Panc1 (cell line): ENCODE data around the gene PKD1L1. TPM values are rescaled to one million over a fixed set of nuclear protein-coding genes. Genes with fewer than 3 reads are reported as not detected.
A peak's percentile ranks its signal among the peaks of the same experiment; 100 is the strongest.

Source experiments
- ATAC-seq: fragments of 200-7000 bp; cut with Tn5 transposase; 2 replicates; pipeline ENCODE4 v1.9.1; 2020; ENCODE audit warnings: mild to moderate bottlenecking, moderate library complexity
- BruUV-seq: library from RNA; stranded (reverse); fragments of 400-500 nt; replicated peaks from 2 replicates; lab custom pipeline; 2021; lab: Mats Ljungman, UMichigan
- CTCF ChIA-PET: fragments of 300-600 bp; sonication (Branson Sonifier 250); formaldehyde crosslinking; loops from one replicate; lab custom pipeline; 2022; ENCODE audit warnings: antibody characterized with exemption; lab: Charles Lee
- POLR2A ChIA-PET: fragments of 300-600 bp; sonication (Branson Sonifier 250); formaldehyde crosslinking; loops from one replicate; lab custom pipeline; 2022; ENCODE audit warnings: antibody characterized with exemption; lab: Charles Lee
- DNase-seq: peaks from one replicate; pipeline ENCODE4 v3.0.0-alpha.2; 2010; ENCODE audit warnings: low read depth, low spot score
- H3K27ac ChIP-seq: 2 replicates; pipeline ENCODE4 v1.5.1; 2011; ENCODE audit warnings: mild to moderate bottlenecking, low read length, inconsistent platforms
- H3K27me3 ChIP-seq: fragments of 200-500 bp; sonication (Bioruptor generic); 2 replicates; pipeline ENCODE4 v1.6.0; 2014; ENCODE audit warnings: low read length, inconsistent platforms; ENCODE audit not compliant: control insufficient read depth, insufficient read depth
- H3K36me3 ChIP-seq: fragments of 200-500 bp; sonication (Bioruptor generic); 2 replicates; pipeline ENCODE4 v1.5.1; 2014; ENCODE audit warnings: inconsistent platforms, mild to moderate bottlenecking, low read length, moderate library complexity; ENCODE audit not compliant: control insufficient read depth, insufficient read depth
- H3K4me1 ChIP-seq: 2 replicates; pipeline ENCODE4 v1.5.1; 2011; ENCODE audit warnings: inconsistent platforms, mild to moderate bottlenecking, low read length, moderate library complexity; ENCODE audit not compliant: control insufficient read depth, insufficient read depth
- H3K4me3 ChIP-seq, 2 experiments: 2 replicates each; pipeline ENCODE4 v1.5.1; 2011 to 2012; ENCODE audit warnings: low read depth in 2 of 2, low read length in 2 of 2, mild to moderate bottlenecking in 2 of 2, inconsistent platforms in 1 of 2, moderate library complexity in 1 of 2
- H3K9me3 ChIP-seq: fragments of 200-500 bp; sonication (Bioruptor generic); 2 replicates; pipeline ENCODE4 v1.5.1; 2014; ENCODE audit warnings: low read depth, mild to moderate bottlenecking, inconsistent platforms, low read length, moderate library complexity; ENCODE audit not compliant: control insufficient read depth, insufficient read depth
- CTCF ChIP-seq: fragments of 450-650 bp; IDR thresholded peaks from 2 replicates; pipeline ENCODE4 v1.5.1; 2017; ENCODE audit warnings: mild to moderate bottlenecking
- REST ChIP-seq, 2 experiments: IDR thresholded peaks; 2 replicates each; pipeline ENCODE4 v1.6.1; 2011 to 2012; ENCODE audit warnings: low read depth in 2 of 2, control low read depth in 1 of 2, low read length in 1 of 2, mild to moderate bottlenecking in 1 of 2, moderate library complexity in 1 of 2; ENCODE audit not compliant: insufficient read depth in 1 of 2
- SIN3A ChIP-seq: IDR thresholded peaks from 2 replicates; pipeline ENCODE4 v1.6.1; 2012; ENCODE audit warnings: low read depth, mild to moderate bottlenecking, low read length, moderate library complexity, borderline replicate concordance; ENCODE audit not compliant: insufficient read depth
- TCF7L2 ChIP-seq: IDR thresholded peaks from 2 replicates; pipeline ENCODE4 v1.6.1; 2011; ENCODE audit warnings: mild to moderate bottlenecking, low read depth, low read length, inconsistent platforms
- in situ Hi-C: cut with HindIII; loops from 2 replicates; pipeline ENCODE4 v1.10.0; 2016; ENCODE audit warnings: low sequenced_read_pairs, low pct_unique_long_range_greater_than_20kb
- intact Hi-C: fragments of 100-400 bp; cut with micrococcal nuclease; formaldehyde crosslinking; loops from one replicate; pipeline ENCODE4 v1.10.0; 2022; ENCODE audit not compliant: unreplicated experiment
- total RNA-seq: library from RNA; stranded (reverse); gene quantifications from one replicate; pipeline ENCODE4 v1.2.1, GENCODE V29; 2021; ENCODE audit not compliant: unreplicated experiment

PKD1L1 gene
- total RNA-seq, 1 experiment from 2014 or later = 2.2 TPM

GRCh38 chr7:47811632-47812380 is 136.5 kb downstream of the PKD1L1 start:
- in situ Hi-C loops = no loop called here
- ATAC-seq (no peak), DNase-seq (no peak)
- H3K4me1 ChIP-seq = peaks cover 49% of the 10 kb centered on the region
- no peak overlapping the region for H3K4me3 ChIP-seq
- no peaks in the 10 kb centered on the region for H3K9me3 ChIP-seq
- no peaks in the 10 kb centered on the region for H3K27me3 ChIP-seq
- H3K27ac ChIP-seq = peak overlapping the region; percentile 96
- POLR2A ChIA-PET = no interaction called here
- no peaks in the 10 kb centered on the region for H3K36me3 ChIP-seq
- CTCF ChIA-PET = interaction anchor here (0.6 to 0.7 kb wide), 2 partner anchors 9 to 546 kb away, joined by 3 to 5 read pairs; no protein-coding TSS in a partner anchor
- intact Hi-C loops = loop anchor here (10.0 kb wide), 1 partner anchor 177 kb away; no protein-coding TSS in a partner anchor
- TF ChIP-seq CTCF = no peak
- no peak for TF ChIP-seq TCF7L2
- no peak for TF ChIP-seq REST (IDR thresholded peaks at IDR 0.05; ENCODE audit: insufficient read depth in 1 of 2, low read depth in 2 of 2, low read length in 1 of 2)
- no peak for TF ChIP-seq SIN3A
- no TSS peak for BruUV-seq

- ATAC-seq = no peak
- peak overlapping the region; percentile 95 for H3K27ac ChIP-seq
- DNase-seq = no peak
- H3K4me3 ChIP-seq = no peak overlapping the region
- intact Hi-C loops = no loop called here
- BruUV-seq = no TSS peak
- CTCF ChIA-PET = no interaction called here
- no peaks in the 10 kb centered on the region for H3K36me3 ChIP-seq
- in situ Hi-C loops = no loop called here
- POLR2A ChIA-PET = interaction anchor here (0.6 kb wide), 1 partner anchor 142 kb away, joined by 8 read pairs; no protein-coding TSS in a partner anchor
- no peak for TF ChIP-seq REST (IDR thresholded peaks at IDR 0.05; ENCODE audit: insufficient read depth in 1 of 2, low read depth in 2 of 2, low read length in 1 of 2)
- H3K27me3 ChIP-seq = no peaks in the 10 kb centered on the region
- no peaks in the 10 kb centered on the region for H3K9me3 ChIP-seq
- peaks cover 52% of the 10 kb centered on the region for H3K4me1 ChIP-seq
These were observed 138.9 kb downstream of the PKD1L1 start for GRCh38 chr7:47809387-47809786.
